Measurements from ENCODE around the gene CHD9.
"Not testable (repeated sequence)": the region's sequence is repeated elsewhere in the genome, so short reads cannot be mapped to it uniquely, and the experiment has no call there.

The CHD9 gene

GRCh38 chr16:53235851-53236250, 181.1 kb downstream of the CHD9 start:
- Histone ChIP-seq H3K36me3 (ENCODE audit: control insufficient read depth in 5 of 5, insufficient read depth in 5 of 5, low read length in 5 of 5) (peaks cover 49 to 78% (median 69%) of the 10 kb centered on the region in 5 donors), H3K4me3 (ENCODE audit: low read depth in 1 of 5, low read length in 5 of 5) (no peak overlapping the region), H3K27ac (ENCODE audit: low read depth, low read length) (peak overlapping the region; percentile 27), H3K9ac (ENCODE audit: low read length in 5 of 5) (no peak overlapping the region), H3K4me1 (ENCODE audit: control insufficient read depth in 5 of 5, insufficient read depth in 5 of 5, low read length in 5 of 5) (peaks cover 0 to 2% (median 0%) of the 10 kb centered on the region in 5 donors), H3K9me3 (ENCODE audit: control insufficient read depth in 5 of 5, low read length in 5 of 5) (no peaks in the 10 kb centered on the region), H3K27me3 (ENCODE audit: control insufficient read depth in 5 of 5, insufficient read depth in 4 of 5, low read length in 5 of 5) (no peaks in the 10 kb centered on the region)

- H3K27ac ChIP-seq (ENCODE audit: low read depth, low read length), result no peak overlapping the region
- H3K4me1 ChIP-seq (ENCODE audit: control insufficient read depth in 5 of 5, insufficient read depth in 5 of 5, low read length in 5 of 5), result no peaks in the 10 kb centered on the region
- H3K36me3 ChIP-seq (ENCODE audit: control insufficient read depth in 5 of 5, insufficient read depth in 5 of 5, low read length in 5 of 5), result peaks cover 35 to 78% (median 58%) of the 10 kb centered on the region in 5 donors
- H3K9me3 ChIP-seq (ENCODE audit: control insufficient read depth in 5 of 5, low read length in 5 of 5), result no peaks in the 10 kb centered on the region
- H3K9ac ChIP-seq (ENCODE audit: low read length in 5 of 5), result no peak overlapping the region
- H3K4me3 ChIP-seq (ENCODE audit: low read depth in 1 of 5, low read length in 5 of 5), result no peak overlapping the region
- no peaks in the 10 kb centered on the region for H3K27me3 ChIP-seq (ENCODE audit: control insufficient read depth in 5 of 5, insufficient read depth in 4 of 5, low read length in 5 of 5)
These were observed 194.5 kb downstream of the CHD9 start for GRCh38 chr16:53249331-53249730.

- Histone ChIP-seq H3K36me3 (ENCODE audit: control insufficient read depth in 5 of 5, insufficient read depth in 5 of 5, low read length in 5 of 5) (peaks cover 45 to 72% (median 53%) of the 10 kb centered on the region in 5 donors), H3K4me1 (ENCODE audit: control insufficient read depth in 5 of 5, insufficient read depth in 5 of 5, low read length in 5 of 5) (no peaks in the 10 kb centered on the region), H3K9ac (ENCODE audit: low read length in 5 of 5) (no peak overlapping the region), H3K4me3 (ENCODE audit: low read depth in 1 of 5, low read length in 5 of 5) (no peak overlapping the region), H3K27ac (ENCODE audit: low read depth, low read length) (no peak overlapping the region), H3K27me3 (ENCODE audit: control insufficient read depth in 5 of 5, insufficient read depth in 4 of 5, low read length in 5 of 5) (no peaks in the 10 kb centered on the region), H3K9me3 (ENCODE audit: control insufficient read depth in 5 of 5, low read length in 5 of 5) (peaks cover 0 to 10% (median 4%) of the 10 kb centered on the region in 5 donors)
These were observed 202.2 kb downstream of the CHD9 start for GRCh38 chr16:53257001-53257400.

GRCh38 chr16:53258809-53259208, 204.0 kb downstream of the CHD9 start:
- H3K4me1 ChIP-seq (ENCODE audit: control insufficient read depth in 5 of 5, insufficient read depth in 5 of 5, low read length in 5 of 5), result no peaks in the 10 kb centered on the region
- no peak overlapping the region for H3K9ac ChIP-seq (ENCODE audit: low read length in 5 of 5)
- H3K9me3 ChIP-seq (ENCODE audit: control insufficient read depth in 5 of 5, low read length in 5 of 5), result peaks cover 0 to 10% (median 4%) of the 10 kb centered on the region in 5 donors
- H3K4me3 ChIP-seq (ENCODE audit: low read depth in 1 of 5, low read length in 5 of 5), result no peak overlapping the region
- H3K27ac ChIP-seq (ENCODE audit: low read depth, low read length), result no peak overlapping the region
- no peaks in the 10 kb centered on the region for H3K27me3 ChIP-seq (ENCODE audit: control insufficient read depth in 5 of 5, insufficient read depth in 4 of 5, low read length in 5 of 5)
- peaks cover 43 to 73% (median 48%) of the 10 kb centered on the region in 5 donors for H3K36me3 ChIP-seq (ENCODE audit: control insufficient read depth in 5 of 5, insufficient read depth in 5 of 5, low read length in 5 of 5)

- Histone ChIP-seq H3K27ac (ENCODE audit: low read depth, low read length) (no peak overlapping the region), H3K36me3 (ENCODE audit: control insufficient read depth in 5 of 5, insufficient read depth in 5 of 5, low read length in 5 of 5) (peaks cover 32 to 58% (median 44%) of the 10 kb centered on the region in 5 donors), H3K4me3 (ENCODE audit: low read depth in 1 of 5, low read length in 5 of 5) (no peak overlapping the region), H3K9ac (ENCODE audit: low read length in 5 of 5) (no peak overlapping the region), H3K27me3 (ENCODE audit: control insufficient read depth in 5 of 5, insufficient read depth in 4 of 5, low read length in 5 of 5) (no peaks in the 10 kb centered on the region), H3K9me3 (ENCODE audit: control insufficient read depth in 5 of 5, low read length in 5 of 5) (peaks cover 0 to 10% (median 4%) of the 10 kb centered on the region in 5 donors), H3K4me1 (ENCODE audit: control insufficient read depth in 5 of 5, insufficient read depth in 5 of 5, low read length in 5 of 5) (peaks cover 0 to 3% (median 0%) of the 10 kb centered on the region in 5 donors)
These were observed 206.5 kb downstream of the CHD9 start for GRCh38 chr16:53261276-53261675.

- peaks cover 36 to 53% (median 45%) of the 10 kb centered on the region in 5 donors for H3K36me3 ChIP-seq (ENCODE audit: control insufficient read depth in 5 of 5, insufficient read depth in 5 of 5, low read length in 5 of 5)
- H3K27ac ChIP-seq (ENCODE audit: low read depth, low read length), result no peak overlapping the region
- no peak overlapping the region for H3K9ac ChIP-seq (ENCODE audit: low read length in 5 of 5)
- H3K27me3 ChIP-seq (ENCODE audit: control insufficient read depth in 5 of 5, insufficient read depth in 4 of 5, low read length in 5 of 5), result no peaks in the 10 kb centered on the region
- no peak overlapping the region for H3K4me3 ChIP-seq (ENCODE audit: low read depth in 1 of 5, low read length in 5 of 5)
- peaks cover 0 to 10% (median 4%) of the 10 kb centered on the region in 5 donors for H3K9me3 ChIP-seq (ENCODE audit: control insufficient read depth in 5 of 5, low read length in 5 of 5)
- peaks cover 0 to 3% (median 0%) of the 10 kb centered on the region in 5 donors for H3K4me1 ChIP-seq (ENCODE audit: control insufficient read depth in 5 of 5, insufficient read depth in 5 of 5, low read length in 5 of 5)
These were observed 207.9 kb downstream of the CHD9 start for GRCh38 chr16:53262645-53263044.

GRCh38 chr16:53266156-53266555, 211.4 kb downstream of the CHD9 start:
- Histone ChIP-seq H3K36me3 (ENCODE audit: control insufficient read depth in 5 of 5, insufficient read depth in 5 of 5, low read length in 5 of 5) (peaks cover 39 to 59% (median 52%) of the 10 kb centered on the region in 5 donors), H3K4me3 (ENCODE audit: low read depth in 1 of 5, low read length in 5 of 5) (no peak overlapping the region), H3K9ac (ENCODE audit: low read length in 5 of 5) (no peak overlapping the region), H3K9me3 (ENCODE audit: control insufficient read depth in 5 of 5, low read length in 5 of 5) (no peaks in the 10 kb centered on the region), H3K27ac (ENCODE audit: low read depth, low read length) (no peak overlapping the region), H3K4me1 (ENCODE audit: control insufficient read depth in 5 of 5, insufficient read depth in 5 of 5, low read length in 5 of 5) (peaks cover 0 to 3% (median 0%) of the 10 kb centered on the region in 5 donors), H3K27me3 (ENCODE audit: control insufficient read depth in 5 of 5, insufficient read depth in 4 of 5, low read length in 5 of 5) (no peaks in the 10 kb centered on the region)

GRCh38 chr16:53278498-53278897, 223.7 kb downstream of the CHD9 start:
- not testable (repeated sequence) for H3K9ac ChIP-seq (ENCODE audit: low read length in 5 of 5)
- H3K36me3 ChIP-seq (ENCODE audit: control insufficient read depth in 5 of 5, insufficient read depth in 5 of 5, low read length in 5 of 5), result peaks cover 49 to 72% (median 58%) of the 10 kb centered on the region in 5 donors

GRCh38 chr16:53281280-53281679, 226.5 kb downstream of the CHD9 start:
- H3K9ac ChIP-seq (ENCODE audit: low read length in 5 of 5), result no peak overlapping the region
- H3K4me3 ChIP-seq (ENCODE audit: low read depth in 1 of 5, low read length in 5 of 5), result no peak overlapping the region
- peaks cover 0 to 9% (median 4%) of the 10 kb centered on the region in 5 donors for H3K4me1 ChIP-seq (ENCODE audit: control insufficient read depth in 5 of 5, insufficient read depth in 5 of 5, low read length in 5 of 5)
- no peaks in the 10 kb centered on the region for H3K9me3 ChIP-seq (ENCODE audit: control insufficient read depth in 5 of 5, low read length in 5 of 5)
- H3K27me3 ChIP-seq (ENCODE audit: control insufficient read depth in 5 of 5, insufficient read depth in 4 of 5, low read length in 5 of 5), result no peaks in the 10 kb centered on the region
- peaks cover 34 to 57% (median 43%) of the 10 kb centered on the region in 5 donors for H3K36me3 ChIP-seq (ENCODE audit: control insufficient read depth in 5 of 5, insufficient read depth in 5 of 5, low read length in 5 of 5)
- peak overlapping the region; percentile 28 for H3K27ac ChIP-seq (ENCODE audit: low read depth, low read length)

More at GRCh38 chr16:53278498-53278897, 223.7 kb downstream of the CHD9 start:
- not testable (repeated sequence) for H3K27ac ChIP-seq (ENCODE audit: low read depth, low read length); H3K9me3 ChIP-seq (ENCODE audit: control insufficient read depth in 5 of 5, low read length in 5 of 5); H3K4me1 ChIP-seq (ENCODE audit: control insufficient read depth in 5 of 5, insufficient read depth in 5 of 5, low read length in 5 of 5); H3K27me3 ChIP-seq (ENCODE audit: control insufficient read depth in 5 of 5, insufficient read depth in 4 of 5, low read length in 5 of 5); H3K4me3 ChIP-seq (ENCODE audit: low read depth in 1 of 5, low read length in 5 of 5)

- Histone ChIP-seq H3K27ac (ENCODE audit: low read depth, low read length) (peak overlapping the region; percentile 28), H3K4me1 (ENCODE audit: control insufficient read depth in 5 of 5, insufficient read depth in 5 of 5, low read length in 5 of 5) (peaks cover 0 to 9% (median 4%) of the 10 kb centered on the region in 5 donors), H3K4me3 (ENCODE audit: low read depth in 1 of 5, low read length in 5 of 5) (no peak overlapping the region), H3K36me3 (ENCODE audit: control insufficient read depth in 5 of 5, insufficient read depth in 5 of 5, low read length in 5 of 5) (peaks cover 34 to 57% (median 43%) of the 10 kb centered on the region in 5 donors), H3K9ac (ENCODE audit: low read length in 5 of 5) (no peak overlapping the region), H3K27me3 (ENCODE audit: control insufficient read depth in 5 of 5, insufficient read depth in 4 of 5, low read length in 5 of 5) (no peaks in the 10 kb centered on the region), H3K9me3 (ENCODE audit: control insufficient read depth in 5 of 5, low read length in 5 of 5) (no peaks in the 10 kb centered on the region)
These were observed 227.1 kb downstream of the CHD9 start for GRCh38 chr16:53281859-53282258.

All from subcutaneous abdominal adipose tissue (tissue), 5 donors.